ENCODE measurements around the gene AS3MT. TPM values are rescaled to one million over a fixed set of nuclear protein-coding genes. Genes with fewer than 3 reads are reported as not detected.

AS3MT gene
- total and polyA plus RNA-seq, 10 of the 15 experiments (the other 5 are each of a cell fraction or from before 2014, with no cell fraction given) = 0.11 to 1.0 (median 0.39) TPM; not detected in 2

- TF ChIP-seq NFYB (IDR thresholded peaks at IDR 0.05; ENCODE audit: insufficient read depth, low read depth, low read length) = no peak
- no peak for TF ChIP-seq SIX5 (IDR thresholded peaks at IDR 0.05; ENCODE audit: low read depth, low read length, severe bottlenecking)
These were observed 62.4 kb downstream of the AS3MT start (continued) for GRCh38 chr10:102931643-102932042.

DNA sequence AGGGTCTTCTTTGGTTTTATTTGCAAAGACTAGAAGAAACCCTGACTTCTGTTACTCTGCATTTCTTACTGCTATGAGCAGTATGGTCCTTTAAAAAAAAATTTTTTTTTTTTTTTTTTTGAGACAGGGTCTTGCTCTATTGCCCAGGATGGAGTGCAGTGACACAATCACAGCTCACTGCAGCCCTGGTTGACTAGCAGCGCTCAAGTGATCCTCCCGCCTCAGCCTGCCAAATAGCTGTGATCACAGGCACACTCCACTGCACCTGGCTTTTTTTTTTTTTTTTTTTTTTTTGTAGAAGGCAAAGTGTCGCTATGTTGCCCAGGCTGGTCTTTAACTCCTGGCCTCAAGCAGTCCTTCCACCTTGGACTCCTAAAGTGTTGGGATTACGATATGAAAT is 66.2 kb downstream of the AS3MT start:
- H3K27me3 ChIP-seq (replicated peaks in 1 of 2; ENCODE audit: control insufficient read depth in 2 of 2, insufficient read depth in 2 of 2, low read length in 1 of 2) = no peaks in the 10 kb centered on the region
- no peaks in the 10 kb centered on the region for H3K79me2 ChIP-seq (ENCODE audit: control insufficient read depth, insufficient read depth, low read length)
- ATAC-seq (no peak), DNase-seq (ENCODE audit: low read depth, low spot score) (no peak), FAIRE-seq (no peak)
- in situ Hi-C loops (cut with MboI) (no loop called here), intact Hi-C loops (cut with micrococcal nuclease; ENCODE audit: unreplicated experiment) (no loop called here)
- SMC1A ChIA-PET (ENCODE audit: uncharacterized antibody, unreplicated experiment) = no interaction called here
- no peak overlapping the region for H3K4me3 ChIP-seq
- TF ChIP-seq MAX (IDR thresholded peaks at IDR 0.05; ENCODE audit: low read depth, low read length) = no peak
- TF ChIP-seq TAF1 (IDR thresholded peaks at IDR 0.05; ENCODE audit: borderline replicate concordance, low read depth, low read length) = no peak
- no peak for TF ChIP-seq SUZ12 (IDR thresholded peaks at IDR 0.05; ENCODE audit: unreplicated experiment)
- TF ChIP-seq, protein P1, sequence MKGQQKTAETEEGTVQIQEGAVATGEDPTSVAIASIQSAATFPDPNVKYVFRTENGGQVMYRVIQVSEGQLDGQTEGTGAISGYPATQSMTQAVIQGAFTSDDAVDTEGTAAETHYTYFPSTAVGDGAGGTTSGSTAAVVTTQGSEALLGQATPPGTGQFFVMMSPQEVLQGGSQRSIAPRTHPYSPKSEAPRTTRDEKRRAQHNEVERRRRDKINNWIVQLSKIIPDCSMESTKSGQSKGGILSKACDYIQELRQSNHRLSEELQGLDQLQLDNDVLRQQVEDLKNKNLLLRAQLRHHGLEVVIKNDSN (IDR thresholded peaks at IDR 0.05; ENCODE audit: borderline replicate concordance, extremely low read length, insufficient read depth, low read depth, low read length) = no peak
- TF ChIP-seq IRF4 (IDR thresholded peaks at IDR 0.05; ENCODE audit: low read depth, low read length) = no peak
- TF ChIP-seq PML (IDR thresholded peaks at IDR 0.05; ENCODE audit: low read length) = no peak
- TF ChIP-seq NFYA (IDR thresholded peaks at IDR 0.05; ENCODE audit: borderline replicate concordance, low read depth, low read length) = no peak
- TF ChIP-seq LARP7 (IDR thresholded peaks at IDR 0.05) = no peak
- no peak for TF ChIP-seq ZNF384 (IDR thresholded peaks at IDR 0.05; ENCODE audit: borderline replicate concordance, low read depth, low read length)
- no peak for TF ChIP-seq NRF1 (conservative IDR thresholded peaks at IDR 0.05; ENCODE audit: low read depth, low read length)
- TF ChIP-seq SRF (IDR thresholded peaks at IDR 0.05; ENCODE audit: low read depth in 2 of 2, low read length in 2 of 2) = no peak
- TF ChIP-seq, protein P2, sequence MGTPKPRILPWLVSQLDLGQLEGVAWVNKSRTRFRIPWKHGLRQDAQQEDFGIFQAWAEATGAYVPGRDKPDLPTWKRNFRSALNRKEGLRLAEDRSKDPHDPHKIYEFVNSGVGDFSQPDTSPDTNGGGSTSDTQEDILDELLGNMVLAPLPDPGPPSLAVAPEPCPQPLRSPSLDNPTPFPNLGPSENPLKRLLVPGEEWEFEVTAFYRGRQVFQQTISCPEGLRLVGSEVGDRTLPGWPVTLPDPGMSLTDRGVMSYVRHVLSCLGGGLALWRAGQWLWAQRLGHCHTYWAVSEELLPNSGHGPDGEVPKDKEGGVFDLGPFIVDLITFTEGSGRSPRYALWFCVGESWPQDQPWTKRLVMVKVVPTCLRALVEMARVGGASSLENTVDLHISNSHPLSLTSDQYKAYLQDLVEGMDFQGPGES (IDR thresholded peaks at IDR 0.05) = no peak
- TF ChIP-seq, protein P3, sequence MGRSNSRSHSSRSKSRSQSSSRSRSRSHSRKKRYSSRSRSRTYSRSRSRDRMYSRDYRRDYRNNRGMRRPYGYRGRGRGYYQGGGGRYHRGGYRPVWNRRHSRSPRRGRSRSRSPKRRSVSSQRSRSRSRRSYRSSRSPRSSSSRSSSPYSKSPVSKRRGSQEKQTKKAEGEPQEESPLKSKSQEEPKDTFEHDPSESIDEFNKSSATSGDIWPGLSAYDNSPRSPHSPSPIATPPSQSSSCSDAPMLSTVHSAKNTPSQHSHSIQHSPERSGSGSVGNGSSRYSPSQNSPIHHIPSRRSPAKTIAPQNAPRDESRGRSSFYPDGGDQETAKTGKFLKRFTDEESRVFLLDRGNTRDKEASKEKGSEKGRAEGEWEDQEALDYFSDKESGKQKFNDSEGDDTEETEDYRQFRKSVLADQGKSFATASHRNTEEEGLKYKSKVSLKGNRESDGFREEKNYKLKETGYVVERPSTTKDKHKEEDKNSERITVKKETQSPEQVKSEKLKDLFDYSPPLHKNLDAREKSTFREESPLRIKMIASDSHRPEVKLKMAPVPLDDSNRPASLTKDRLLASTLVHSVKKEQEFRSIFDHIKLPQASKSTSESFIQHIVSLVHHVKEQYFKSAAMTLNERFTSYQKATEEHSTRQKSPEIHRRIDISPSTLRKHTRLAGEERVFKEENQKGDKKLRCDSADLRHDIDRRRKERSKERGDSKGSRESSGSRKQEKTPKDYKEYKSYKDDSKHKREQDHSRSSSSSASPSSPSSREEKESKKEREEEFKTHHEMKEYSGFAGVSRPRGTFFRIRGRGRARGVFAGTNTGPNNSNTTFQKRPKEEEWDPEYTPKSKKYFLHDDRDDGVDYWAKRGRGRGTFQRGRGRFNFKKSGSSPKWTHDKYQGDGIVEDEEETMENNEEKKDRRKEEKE (IDR thresholded peaks at IDR 0.05) = no peak
- TF ChIP-seq NFXL1 (IDR thresholded peaks at IDR 0.05; ENCODE audit: borderline replicate concordance) = no peak
- TF ChIP-seq ZSCAN29 (IDR thresholded peaks at IDR 0.05) = no peak
- H4K20me1 ChIP-seq (ENCODE audit: control insufficient read depth, insufficient read depth) = no peaks in the 10 kb centered on the region
- H3K27ac ChIP-seq (ENCODE audit: control insufficient read depth, insufficient read depth) = no peak overlapping the region
- no peaks in the 10 kb centered on the region for H3K9me3 ChIP-seq (replicated peaks; ENCODE audit: control insufficient read depth, insufficient read depth, low read length)
- CTCF ChIA-PET = interaction anchor here (0.6 kb wide), 1 partner anchor 22 kb away, joined by 3 read pairs; no protein-coding TSS in a partner anchor
- H3K4me2 ChIP-seq (ENCODE audit: control insufficient read depth, insufficient read depth) = no peak overlapping the region
- WGBS (ENCODE audit: insufficient coverage, insufficient replicate concordance, low lambda C conversion rate, missing lambda C conversion rate) = 94% methylated on average over 4 of the region's 4 CpGs
- no TSS peak for BruUV-seq (replicated peaks)
- no peaks in the 10 kb centered on the region for H3K36me3 ChIP-seq (ENCODE audit: control insufficient read depth in 2 of 2, insufficient read depth in 2 of 2, low read length in 1 of 2)
- no peak overlapping the region for H3K9ac ChIP-seq (ENCODE audit: control insufficient read depth, insufficient read depth, low read length)
- H3K4me1 ChIP-seq (ENCODE audit: control insufficient read depth, insufficient read depth, low read length) = no peaks in the 10 kb centered on the region
- H2AFZ ChIP-seq (ENCODE audit: control insufficient read depth, low read depth, low read length) = no peak overlapping the region
- RAD21 ChIA-PET (ENCODE audit: unreplicated experiment) = interaction anchor here (0.7 kb wide), 1 partner anchor 17 kb away, joined by 3 read pairs; the partner anchor contains the start of gene CNNM2
- POLR2A ChIA-PET = interaction anchor here (0.6 to 1.0 kb wide), 2 partner anchors 14 to 1272 kb away, joined by 7 to 8 read pairs; no protein-coding TSS in a partner anchor
